HepG2 (cell line): ENCODE data around the gene TXNRD1. TPM values are rescaled to one million over a fixed set of nuclear protein-coding genes. Genes with fewer than 3 reads are reported as not detected.

Source experiments
- ATAC-seq: fragments of 200-7000 bp; cut with Tn5 transposase; 3 replicates; pipeline ENCODE4 v1.9.1; 2020; ENCODE audit warnings: mild to moderate bottlenecking, moderate library complexity
- BruUV-seq: library from RNA; stranded (reverse); fragments of 400-500 nt; replicated peaks from 2 replicates; lab custom pipeline; 2021; lab: Mats Ljungman, UMichigan
- CTCF ChIA-PET: fragments of 300-600 bp; formaldehyde crosslinking; extraction: SDS; loops from one replicate; lab custom pipeline; 2021; ENCODE audit warnings: low total read pairs, inconsistent platforms, low intra/inter-chr PET ratio; lab: Yijun Ruan, JAX
- POLR2A ChIA-PET: fragments of 350-600 bp; sonication (Branson Sonifier 250); formaldehyde crosslinking; loops from one replicate; lab custom pipeline; 2020; ENCODE audit warnings: antibody characterized with exemption, inconsistent platforms; lab: Yijun Ruan, JAX
- DNase-seq: peaks from one replicate; pipeline ENCODE4 v3.0.0-alpha.2; 2015; ENCODE audit warnings: low spot score
- FAIRE-seq: peaks from 3 replicates; lab custom pipeline; 2011; peaks lifted over from hg19 to GRCh38; lab: Jason Lieb, UNC
- H2AFZ ChIP-seq: one replicate; pipeline ENCODE4 v1.6.1; 2011; ENCODE audit warnings: low read length, inconsistent platforms
- H3K27ac ChIP-seq: fragments of 300-600 bp; 3 replicates; pipeline ENCODE4 v1.8.0; 2011; ENCODE audit warnings: mixed run types, mild to moderate bottlenecking, mixed read lengths, low read length, inconsistent platforms; ENCODE audit not compliant: insufficient read depth; ENCODE audit errors: extremely low read length
- H3K27me3 ChIP-seq, 2 experiments: fragments of 200-600 bp in 1 of 2; 2 replicates in 1 of 2; 3 replicates in 1 of 2; pipeline versions ENCODE4 v1.6.0 to v1.8.0; 2011; ENCODE audit warnings: low read length in 2 of 2, mild to moderate bottlenecking in 2 of 2, moderate library complexity in 2 of 2, inconsistent platforms in 1 of 2; ENCODE audit not compliant: insufficient read depth in 2 of 2, control insufficient read depth in 1 of 2
- H3K36me3 ChIP-seq, 2 experiments: fragments of 200-600 bp in 1 of 2; replicated peaks in 1 of 2; 2 replicates in 1 of 2; 3 replicates in 1 of 2; pipeline versions ENCODE4 v1.5.1 to v1.8.0; 2011; ENCODE audit warnings: low read length in 2 of 2, inconsistent platforms in 1 of 2; ENCODE audit not compliant: insufficient read depth in 2 of 2, control insufficient read depth in 1 of 2
- H3K4me1 ChIP-seq: 2 replicates; pipeline ENCODE4 v1.5.1; 2012; ENCODE audit warnings: low read length, inconsistent platforms; ENCODE audit not compliant: insufficient read depth
- H3K4me2 ChIP-seq: 2 replicates; pipeline ENCODE4 v1.6.0; 2011; ENCODE audit warnings: low read depth, low read length, inconsistent platforms
- H3K4me3 ChIP-seq, 3 experiments: fragments of 200-600 bp in 1 of 3; sonication (generic), shearing (Covaris generic) in 1 of 3; replicated peaks in 1 of 3; 2 replicates each; pipeline ENCODE4 v1.5.1; 2011 to 2016; ENCODE audit warnings: low read length in 3 of 3, inconsistent platforms in 2 of 3, low read depth in 2 of 3, mild to moderate bottlenecking in 2 of 3, control low read depth in 1 of 3, mixed read lengths in 1 of 3; ENCODE audit not compliant: insufficient read depth in 1 of 3
- H3K79me2 ChIP-seq: one replicate; pipeline ENCODE4 v1.6.1; 2011; ENCODE audit warnings: low read length, inconsistent platforms; ENCODE audit not compliant: insufficient read depth
- H3K9ac ChIP-seq: 2 replicates; pipeline ENCODE4 v1.6.0; 2011; ENCODE audit warnings: mild to moderate bottlenecking, low read depth, low read length, inconsistent platforms; ENCODE audit not compliant: insufficient read depth
- H3K9me3 ChIP-seq: 2 replicates; pipeline ENCODE4 v1.5.1; 2012; ENCODE audit warnings: mild to moderate bottlenecking, low read length
- H4K20me1 ChIP-seq: 2 replicates; pipeline ENCODE4 v1.6.0; 2011; ENCODE audit warnings: inconsistent platforms, mild to moderate bottlenecking, low read length, moderate library complexity; ENCODE audit not compliant: insufficient read depth
- FOXP1 ChIP-seq, 2 experiments: fragments of 450-650 bp in 1 of 2; IDR thresholded peaks; 2 replicates each; pipeline ENCODE4 v1.6.1; 2017 to 2018; ENCODE audit warnings: antibody characterized with exemption in 1 of 2
- JUND ChIP-seq: sonication (generic); formaldehyde crosslinking; IDR thresholded peaks from 2 replicates; pipeline ENCODE4 v1.8.0; 2022; ENCODE audit warnings: mild to moderate bottlenecking, missing genetic modification reagents
- MATR3 ChIP-seq: sonication (generic); formaldehyde crosslinking; IDR thresholded peaks from 2 replicates; pipeline ENCODE4 v1.4.0; 2020; ENCODE audit warnings: missing genetic modification reagents
- NFAT5 ChIP-seq: sonication (generic); formaldehyde crosslinking; IDR thresholded peaks from 2 replicates; pipeline ENCODE4 v1.4.0; 2020; ENCODE audit warnings: missing genetic modification reagents
- NR2F6 ChIP-seq, 2 experiments: IDR thresholded peaks; 2 replicates each; pipeline ENCODE4 v1.6.1; 2016; ENCODE audit warnings: antibody characterized with exemption in 1 of 2, mild to moderate bottlenecking in 1 of 2
- SIX4 ChIP-seq: sonication (generic); formaldehyde crosslinking; IDR thresholded peaks from 2 replicates; pipeline ENCODE4 v1.4.0; 2020; ENCODE audit warnings: missing genetic modification reagents
- SNAPC4 ChIP-seq: sonication (generic); formaldehyde crosslinking; IDR thresholded peaks from 2 replicates; pipeline ENCODE4 v1.4.0; 2020; ENCODE audit warnings: mild to moderate bottlenecking, missing genetic modification reagents
- TCF12 ChIP-seq, 2 experiments: fragments of 450-650 bp in 1 of 2; sonication (generic) in 1 of 2; formaldehyde crosslinking in 1 of 2; IDR thresholded peaks; 2 replicates each; pipeline versions ENCODE4 v1.6.1 to v1.8.0; 2017 to 2022; ENCODE audit warnings: antibody characterized with exemption in 1 of 2, mild to moderate bottlenecking in 1 of 2, missing genetic modification reagents in 1 of 2, moderate library complexity in 1 of 2
- YY1 ChIP-seq: IDR thresholded peaks from 2 replicates; pipeline ENCODE4 v1.6.1; 2011; ENCODE audit warnings: low read length, low read depth, moderate library complexity, mild to moderate bottlenecking; ENCODE audit not compliant: insufficient read depth, insufficient replicate concordance
- ZNF446 ChIP-seq: sonication (generic); formaldehyde crosslinking; IDR thresholded peaks from 2 replicates; pipeline ENCODE4 v1.5.0; 2020; ENCODE audit warnings: mild to moderate bottlenecking, missing genetic modification reagents
- WGBS: methylation state at CpG from one replicate; pipeline ENCODE4 v1.1.6; 2017; ENCODE audit warnings: low lambda C conversion rate; 5-methylcytosine and 5-hydroxymethylcytosine counted together
- in situ Hi-C: cut with HindIII; loops from 2 replicates; pipeline ENCODE4 v1.10.0; 2017; ENCODE audit warnings: low pct_unique_long_range_greater_than_20kb; ENCODE audit not compliant: extremely low pct_ligation_motif_present
- intact Hi-C: fragments of 100-400 bp; cut with micrococcal nuclease; formaldehyde crosslinking; loops from one replicate; pipeline ENCODE4 v1.10.0; 2022; ENCODE audit not compliant: unreplicated experiment
- polyA plus RNA-seq, 8 experiments: library from polyadenylated mRNA; depleted of rRNA in 3 of 8; stranded (reverse) in 7 of 8; unstranded in 1 of 8; fragments of >200 nt; fragmentation: Illumina TruSeq in 4 of 8; extraction: Trizol in 4 of 8; gene quantifications; 2 replicates each; pipeline versions ENCODE4 v1.2.1 to v1.2.3, GENCODE V29; 2011 to 2016; ENCODE audit warnings: low read depth in 4 of 8, missing spikeins in 1 of 8, mixed read lengths in 1 of 8; ENCODE audit not compliant: insufficient read depth in 1 of 8
- total RNA-seq, 5 experiments: library from RNA; depleted of rRNA; stranded (reverse); fragments of >200 nt; fragmentation: Illumina TruSeq; extraction: Trizol; gene quantifications; 2 replicates each; pipeline ENCODE4 v1.2.3, GENCODE V29; 2016; ENCODE audit warnings: low read depth in 1 of 5

TXNRD1 gene
- total and polyA plus RNA-seq, 2 of the 13 experiments (the other 11 are each of a cell fraction or from before 2014, with no cell fraction given) = 54.0 to 190 TPM

- TF ChIP-seq NFAT5 (CRISPR knock-in tag) = no peak
- TF ChIP-seq MATR3 (CRISPR knock-in tag) = no peak
- TF ChIP-seq, all 625 proteins: peak for 0
Measured at GRCh38 chr12:104249017-104249416, 33.4 kb downstream of the TXNRD1 start (continued).

- DNase-seq (no peak), ATAC-seq (no peak), FAIRE-seq (no peak)
- no TSS peak for BruUV-seq
- Histone ChIP-seq H3K36me3 (no peaks in the 10 kb centered on the region), H3K4me3 (no peak overlapping the region), H3K79me2 (no peaks in the 10 kb centered on the region), H3K9me3 (no peaks in the 10 kb centered on the region), H2AFZ (no peak overlapping the region), H3K9ac (no peak overlapping the region), H3K27ac (no peak overlapping the region), H3K27me3 (no peaks in the 10 kb centered on the region), H3K4me1 (no peaks in the 10 kb centered on the region), H4K20me1 (no peaks in the 10 kb centered on the region), H3K4me2 (no peak overlapping the region)
- CTCF ChIA-PET = no interaction called here
- in situ Hi-C loops = no loop called here
- intact Hi-C loops = no loop called here
- WGBS = 67% methylated on average over 4 of the region's 4 CpGs
- POLR2A ChIA-PET = no interaction called here
- TF ChIP-seq YY1 (no peak), JUND (CRISPR knock-in tag) (no peak), FOXP1 (IDR thresholded peaks at IDR 0.05) (no peak), FOXP1 (CRISPR knock-in tag; IDR thresholded peaks at IDR 0.05) (no peak), NR2F6 (IDR thresholded peaks at IDR 0.05) (no peak), NR2F6 (CRISPR knock-in tag; IDR thresholded peaks at IDR 0.05) (no peak), ZNF446 (CRISPR knock-in tag) (no peak), SIX4 (CRISPR knock-in tag) (no peak), TCF12 (IDR thresholded peaks at IDR 0.05) (no peak), TCF12 (CRISPR knock-in tag; IDR thresholded peaks at IDR 0.05) (no peak), SNAPC4 (peak; percentile 70; the same call in 1 of the 2 replicates)
Measured at GRCh38 chr12:104249898-104250297, 34.3 kb downstream of the TXNRD1 start.
